GM10266 (cell line): ENCODE data around the gene LRRC41.

ENCODE experiments used
- DNase-seq: peaks from one replicate; pipeline ENCODE4 v3.0.0; 2012; ENCODE audit errors: extremely low spot score
- CTCF ChIP-seq: IDR thresholded peaks from 2 replicates; pipeline ENCODE4 v1.5.1; 2012; ENCODE audit warnings: mild to moderate bottlenecking, low read depth; ENCODE audit not compliant: control insufficient read depth, insufficient read depth; ENCODE audit errors: missing control alignments

Gene LRRC41

GRCh38 chr1:46285730-46286477 is 17.5 kb downstream of the LRRC41 start:
- no peak for TF ChIP-seq CTCF
- no peak for DNase-seq

DNA sequence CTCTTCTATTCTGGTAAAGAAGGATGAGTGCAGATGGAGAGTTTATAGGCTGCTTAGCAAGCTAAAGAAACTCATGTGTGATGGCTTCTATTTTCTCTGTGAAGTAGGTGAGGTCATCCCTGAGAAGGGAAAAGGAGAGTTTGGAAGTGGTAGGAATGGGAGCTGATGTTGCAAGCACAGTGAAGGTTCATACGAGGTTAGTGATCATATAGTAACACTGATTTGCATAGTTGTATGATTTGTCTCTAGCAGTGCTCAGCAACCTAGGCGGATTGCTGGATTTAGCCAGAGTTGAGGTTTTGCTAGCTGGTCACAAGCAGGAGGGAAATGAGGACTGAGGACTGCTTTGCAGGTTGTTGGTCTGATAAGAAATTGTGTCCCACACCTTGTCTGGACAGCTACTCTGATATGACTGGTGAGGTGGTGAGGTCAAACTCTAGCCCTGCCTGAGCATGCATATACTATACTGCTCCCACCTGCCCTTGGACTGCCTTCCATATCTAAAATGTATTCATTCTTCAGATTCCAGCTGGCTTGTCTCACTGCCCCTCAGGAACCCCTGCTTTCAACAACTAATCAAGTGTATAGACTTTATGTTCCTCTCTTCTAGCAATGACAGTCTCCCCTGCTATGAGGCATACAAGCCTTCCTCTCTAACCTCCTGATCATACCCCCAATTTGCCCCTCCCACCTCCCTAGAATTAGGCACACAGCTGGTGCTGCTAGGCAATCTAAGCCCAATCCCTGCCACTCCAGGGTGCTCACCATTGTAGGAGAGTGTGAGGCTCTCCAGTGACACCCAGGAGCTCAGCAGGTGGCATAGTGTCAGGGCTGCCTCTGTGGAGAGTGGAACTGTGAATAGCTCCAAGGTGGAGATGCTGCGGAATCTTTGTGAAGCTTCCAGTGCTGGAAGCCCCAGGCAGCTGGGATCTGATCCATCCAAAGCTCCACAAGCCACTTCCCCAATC is 18.5 kb downstream of the LRRC41 start:
- no peak for DNase-seq
- no peak for TF ChIP-seq CTCF

GRCh38 chr1:46284058-46284457 is 19.4 kb downstream of the LRRC41 start:
- no peak for DNase-seq
- TF ChIP-seq CTCF, result no peak

DNA sequence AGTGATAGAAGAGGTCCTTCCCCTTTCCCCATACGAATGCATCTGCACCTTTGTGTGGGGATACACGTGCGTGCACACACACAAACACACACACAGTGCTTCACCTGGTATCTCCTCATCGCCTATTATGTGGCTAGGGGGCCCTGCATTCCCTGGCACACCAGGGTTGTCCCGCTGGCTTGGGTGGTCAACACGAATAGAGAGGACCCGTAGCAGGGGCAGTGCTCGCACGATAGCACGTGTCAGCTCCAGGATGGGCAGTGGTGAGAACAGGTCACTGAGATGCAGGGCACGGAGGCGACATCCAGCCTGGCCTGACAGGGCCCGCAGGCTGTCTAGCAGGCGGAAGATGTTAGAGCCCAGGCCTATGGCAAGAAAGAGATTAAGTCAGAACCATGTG is 22.4 kb downstream of the LRRC41 start:
- no peak for TF ChIP-seq CTCF
- DNase-seq, result no peak

GRCh38 chr1:46280092-46280491 is 23.3 kb downstream of the LRRC41 start:
- no peak for DNase-seq
- no peak for TF ChIP-seq CTCF

GRCh38 chr1:46278807-46279206 is 24.6 kb downstream of the LRRC41 start:
- DNase-seq, result no peak
- TF ChIP-seq CTCF, result no peak
